GM12878 (cell line): ENCODE data around the gene MAN2A1. TPM values are rescaled to one million over a fixed set of nuclear protein-coding genes. Genes with fewer than 3 reads are reported as not detected.

ENCODE experiments used
- ATAC-seq: fragments of 200-7000 bp; cut with Tn5 transposase; 3 replicates; pipeline ENCODE4 v1.9.1; 2020; ENCODE audit warnings: mild to moderate bottlenecking, moderate library complexity
- BruUV-seq: library from RNA; stranded (reverse); fragments of 400-500 nt; replicated peaks from 2 replicates; lab custom pipeline; 2021; lab: Mats Ljungman, UMichigan
- CTCF ChIA-PET: fragments of 300-600 bp; sonication (Branson Sonifier 250); formaldehyde crosslinking; extraction: SDS; loops from one replicate; lab custom pipeline; 2021; ENCODE audit warnings: inconsistent platforms; lab: Yijun Ruan, JAX
- POLR2A ChIA-PET: fragments of 350-600 bp; formaldehyde crosslinking; extraction: SDS; loops from one replicate; lab custom pipeline; 2021; ENCODE audit warnings: inconsistent platforms; lab: Charles Lee
- RAD21 ChIA-PET: fragments of 300-600 bp; sonication (Branson Sonifier 250); formaldehyde crosslinking; loops from one replicate; lab custom pipeline; 2023; ENCODE audit warnings: antibody characterized with exemption; ENCODE audit not compliant: unreplicated experiment; lab: Charles Lee
- SMC1A ChIA-PET: fragments of 300-600 bp; sonication (Branson Sonifier 250); formaldehyde crosslinking; loops from one replicate; lab custom pipeline; 2023; ENCODE audit not compliant: unreplicated experiment, uncharacterized antibody; lab: Charles Lee
- DNase-seq: peaks from one replicate; pipeline ENCODE4 v3.0.0-alpha.2; 2011; ENCODE audit warnings: low read depth, low spot score
- FAIRE-seq: peaks from 3 replicates; lab custom pipeline; 2011; peaks lifted over from hg19 to GRCh38; lab: Jason Lieb, UNC
- H2AFZ ChIP-seq: 2 replicates; pipeline ENCODE4 v1.6.0; 2011; ENCODE audit warnings: low read depth, low read length, control low read depth; ENCODE audit not compliant: control insufficient read depth
- H3K27ac ChIP-seq: 2 replicates; pipeline ENCODE4 v1.5.1; 2011; ENCODE audit warnings: control low read depth; ENCODE audit not compliant: control insufficient read depth, insufficient read depth
- H3K27me3 ChIP-seq, 2 experiments: replicated peaks in 1 of 2; 2 replicates each; pipeline versions ENCODE4 v1.6.0 to v1.6.1; 2011; ENCODE audit warnings: low read length in 1 of 2; ENCODE audit not compliant: control insufficient read depth in 2 of 2, insufficient read depth in 2 of 2
- H3K36me3 ChIP-seq, 2 experiments: 2 replicates each; pipeline ENCODE4 v1.5.1; 2011; ENCODE audit warnings: low read length in 1 of 2; ENCODE audit not compliant: control insufficient read depth in 2 of 2, insufficient read depth in 2 of 2
- H3K4me1 ChIP-seq: 2 replicates; pipeline ENCODE4 v1.6.1; 2011; ENCODE audit warnings: mild to moderate bottlenecking, low read length, moderate library complexity, mixed read lengths; ENCODE audit not compliant: control insufficient read depth, insufficient read depth
- H3K4me2 ChIP-seq: 2 replicates; pipeline ENCODE4 v1.6.0; 2011; ENCODE audit warnings: control low read depth; ENCODE audit not compliant: control insufficient read depth, insufficient read depth
- H3K4me3 ChIP-seq: fragments of 200-600 bp; sonication (generic); 2 replicates; pipeline ENCODE4 v1.5.1; 2016
- H3K79me2 ChIP-seq: 2 replicates; pipeline ENCODE4 v1.6.0; 2011; ENCODE audit warnings: low read length; ENCODE audit not compliant: control insufficient read depth, insufficient read depth
- H3K9ac ChIP-seq: 2 replicates; pipeline ENCODE4 v1.8.0; 2011; ENCODE audit warnings: low read length, control low read depth, mixed read lengths; ENCODE audit not compliant: control insufficient read depth, insufficient read depth
- H3K9me3 ChIP-seq: replicated peaks from 3 replicates; pipeline ENCODE4 v1.5.1; 2011; ENCODE audit warnings: mild to moderate bottlenecking, low read length; ENCODE audit not compliant: control insufficient read depth, insufficient read depth
- H4K20me1 ChIP-seq: 2 replicates; pipeline ENCODE4 v1.6.0; 2011; ENCODE audit not compliant: control insufficient read depth, insufficient read depth
- BACH1 ChIP-seq: fragments of 450-650 bp; IDR thresholded peaks from 2 replicates; pipeline ENCODE4 v1.6.1; 2017; ENCODE audit warnings: mild to moderate bottlenecking, borderline replicate concordance
- CREM ChIP-seq: IDR thresholded peaks from 2 replicates; pipeline ENCODE4 v1.6.1; 2014; ENCODE audit warnings: antibody characterized with exemption, low read depth
- E4F1 ChIP-seq: fragments of 450-650 bp; IDR thresholded peaks from 2 replicates; pipeline ENCODE4 v1.6.1; 2018; ENCODE audit warnings: borderline replicate concordance, mild to moderate bottlenecking; ENCODE audit not compliant: partially characterized antibody
- EGR1 ChIP-seq, 2 experiments: IDR thresholded peaks; 1 replicate in 1 of 2; 2 replicates in 1 of 2; pipeline ENCODE4 v1.6.1; 2011 to 2012; ENCODE audit warnings: low read depth in 2 of 2, low read length in 2 of 2, borderline replicate concordance in 1 of 2, mild to moderate bottlenecking in 1 of 2, moderate library complexity in 1 of 2
- SREBF2 ChIP-seq: IDR thresholded peaks from 2 replicates; pipeline ENCODE4 v1.6.1; 2012; ENCODE audit warnings: mild to moderate bottlenecking, low read length
- ZNF687 ChIP-seq: fragments of 450-650 bp; IDR thresholded peaks from 2 replicates; pipeline ENCODE4 v1.6.1; 2017; ENCODE audit warnings: mild to moderate bottlenecking, moderate library complexity
- whole genome bisulfite sequencing: methylation state at CpG from one replicate; pipeline ENCODE4 v1.1.6; 2016; ENCODE audit warnings: low lambda C conversion rate; ENCODE audit not compliant: insufficient replicate concordance, insufficient coverage; ENCODE audit errors: missing lambda C conversion rate; 5-methylcytosine and 5-hydroxymethylcytosine counted together
- in situ Hi-C: fragments of 300-500 bp; cut with MboI; formaldehyde crosslinking; loops from 9 replicates; pipeline ENCODE4 v1.14.3; 2018; ENCODE audit warnings: mixed read lengths
- intact Hi-C: fragments of 100-400 bp; cut with micrococcal nuclease; formaldehyde crosslinking; loops from one replicate; pipeline ENCODE4 v1.14.2; 2022; ENCODE audit not compliant: unreplicated experiment
- polyA plus RNA-seq, 11 experiments: library from polyadenylated mRNA; depleted of rRNA in 4 of 11; unstranded in 6 of 11; stranded (reverse) in 5 of 11; fragments of >200 nt; fragmentation: Nextera tagmentation in 4 of 11; fragmentation: Illumina TruSeq in 1 of 11; extraction: Ambion mirVana in 4 of 11; extraction: Trizol in 1 of 11; gene quantifications; 1 replicate in 1 of 11; 2 replicates in 10 of 11; pipeline versions ENCODE4 v1.2.1 to v1.2.3, GENCODE V29; 2011 to 2016; ENCODE audit warnings: inconsistent platforms in 2 of 11, missing spikeins in 2 of 11, low read depth in 1 of 11
- total RNA-seq, 4 experiments: library from RNA; depleted of rRNA in 3 of 4; stranded (reverse); fragments of >200 nt in 3 of 4; fragmentation: Illumina TruSeq in 1 of 4; extraction: Trizol in 1 of 4; gene quantifications; 2 replicates each; pipeline versions ENCODE4 v1.2.1 to v1.2.3, GENCODE V29; 2013 to 2021
- TF ChIP-seq, protein P1 (sequence below): fragments of 450-650 bp; IDR thresholded peaks from 2 replicates; pipeline ENCODE4 v1.6.1; 2017; ENCODE audit warnings: mild to moderate bottlenecking, low read depth, inconsistent platforms; ENCODE audit not compliant: poor library complexity, severe bottlenecking

The MAN2A1 gene
- total and polyA plus RNA-seq, 10 of the 15 experiments (the other 5 are each of a cell fraction or from before 2014, with no cell fraction given) = 4.2 to 27.9 (median 10.5) TPM

- H3K79me2 ChIP-seq = no peaks in the 10 kb centered on the region
- DNase-seq (no peak), ATAC-seq (peak; percentile 25; the same call in 2 of the 3 replicates), FAIRE-seq (no peak)
- in situ Hi-C loops = no loop called here
- no peak overlapping the region for H3K4me2 ChIP-seq
- CTCF ChIA-PET = interaction anchor here (0.7 kb wide), 1 partner anchor 609 kb away, joined by 3 read pairs; no protein-coding TSS in a partner anchor
- H4K20me1 ChIP-seq = no peaks in the 10 kb centered on the region
- H3K27me3 ChIP-seq = no peaks in the 10 kb centered on the region
- H3K4me1 ChIP-seq = no peaks in the 10 kb centered on the region
- intact Hi-C loops = no loop called here
- no peak overlapping the region for H3K4me3 ChIP-seq
- no peaks in the 10 kb centered on the region; the same call in 2 of the 3 replicates for H3K9me3 ChIP-seq
- 82% methylated on average over 3 of the region's 3 CpGs for WGBS
- H3K36me3 ChIP-seq = no peaks in the 10 kb centered on the region; a peak in 1 of 4 replicates
- RAD21 ChIA-PET = no interaction called here
- POLR2A ChIA-PET = no interaction called here
- no peak overlapping the region for H3K27ac ChIP-seq
- SMC1A ChIA-PET = no interaction called here
- no TSS peak for BruUV-seq
- TF ChIP-seq BACH1 (no peak), SREBF2 (no peak), E4F1 (no peak), CREM (no peak), ZNF687 (no peak), EGR1 (IDR thresholded peaks at IDR 0.05; ENCODE audit: borderline replicate concordance in 1 of 2, low read depth in 2 of 2, low read length in 2 of 2) (no peak)
- TF ChIP-seq, protein P1, sequence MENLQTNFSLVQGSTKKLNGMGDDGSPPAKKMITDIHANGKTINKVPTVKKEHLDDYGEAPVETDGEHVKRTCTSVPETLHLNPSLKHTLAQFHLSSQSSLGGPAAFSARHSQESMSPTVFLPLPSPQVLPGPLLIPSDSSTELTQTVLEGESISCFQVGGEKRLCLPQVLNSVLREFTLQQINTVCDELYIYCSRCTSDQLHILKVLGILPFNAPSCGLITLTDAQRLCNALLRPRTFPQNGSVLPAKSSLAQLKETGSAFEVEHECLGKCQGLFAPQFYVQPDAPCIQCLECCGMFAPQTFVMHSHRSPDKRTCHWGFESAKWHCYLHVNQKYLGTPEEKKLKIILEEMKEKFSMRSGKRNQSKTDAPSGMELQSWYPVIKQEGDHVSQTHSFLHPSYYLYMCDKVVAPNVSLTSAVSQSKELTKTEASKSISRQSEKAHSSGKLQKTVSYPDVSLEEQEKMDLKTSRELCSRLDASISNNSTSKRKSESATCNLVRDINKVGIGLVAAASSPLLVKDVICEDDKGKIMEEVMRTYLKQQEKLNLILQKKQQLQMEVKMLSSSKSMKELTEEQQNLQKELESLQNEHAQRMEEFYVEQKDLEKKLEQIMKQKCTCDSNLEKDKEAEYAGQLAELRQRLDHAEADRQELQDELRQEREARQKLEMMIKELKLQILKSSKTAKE = no peak
- H3K9ac ChIP-seq = no peak overlapping the region
- H2AFZ ChIP-seq = no peak overlapping the region
Measured at GRCh38 chr5:109805883-109806282, 116.2 kb downstream of the MAN2A1 start.
